T1000 (cell line): ENCODE measurements around the gene NR6A1.

Experiments
- DNase-seq: peaks from one replicate; lab custom pipeline; 2025; ENCODE audit warnings: mixed read lengths; lab: John Stamatoyannopoulos, UW

Gene NR6A1

DNA sequence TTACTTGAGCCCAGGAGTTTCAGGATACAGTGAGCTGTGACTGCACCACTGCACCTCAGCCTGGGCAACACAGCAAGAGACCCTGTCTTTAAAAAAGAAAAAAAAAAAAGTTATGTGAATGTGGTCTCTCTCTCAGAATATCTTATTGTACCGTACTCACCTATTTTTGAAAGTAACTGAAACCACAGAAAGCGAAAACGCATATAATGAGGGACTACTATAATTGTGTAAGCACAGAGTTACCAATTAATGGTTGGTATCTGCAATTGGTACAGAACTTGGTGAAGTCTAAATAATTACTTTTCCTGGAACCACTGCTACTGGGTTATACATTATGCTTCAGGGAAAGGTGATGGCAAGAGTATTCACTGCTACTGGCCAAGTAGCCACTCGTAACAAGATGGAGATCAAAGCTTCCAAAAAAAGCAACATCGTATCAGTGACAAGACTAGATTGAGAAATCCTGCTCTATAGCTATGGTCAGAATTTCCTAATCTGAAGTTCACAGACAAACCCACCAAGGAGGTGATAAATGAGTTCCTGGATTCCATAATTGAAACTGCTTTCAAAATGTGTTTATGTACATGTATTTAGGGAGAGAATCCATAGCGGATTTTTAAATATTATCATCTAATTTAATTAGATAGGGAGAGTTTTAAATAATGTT is 82.7 kb downstream of the NR6A1 start:
- DNase-seq, result no peak

DNA sequence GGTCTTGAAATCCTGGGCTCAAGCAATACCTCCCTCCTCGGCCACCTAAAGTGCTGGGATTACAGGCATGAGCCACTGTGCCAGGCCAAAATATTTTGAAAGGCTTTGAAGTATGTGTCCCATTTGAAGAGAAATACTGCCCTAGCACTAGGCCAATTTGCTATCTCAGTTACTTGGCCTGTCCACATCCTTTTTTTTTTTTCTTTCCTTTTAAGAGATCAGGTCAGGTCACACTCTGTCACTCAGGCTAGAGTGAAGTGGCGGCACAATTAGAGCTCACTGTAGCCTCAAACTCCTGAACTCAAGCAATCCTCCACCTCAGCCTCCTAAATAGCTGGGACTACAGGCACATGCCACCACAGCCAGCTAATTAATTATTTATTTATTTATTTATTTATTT is 84.2 kb downstream of the NR6A1 start:
- DNase-seq, result no peak

DNA sequence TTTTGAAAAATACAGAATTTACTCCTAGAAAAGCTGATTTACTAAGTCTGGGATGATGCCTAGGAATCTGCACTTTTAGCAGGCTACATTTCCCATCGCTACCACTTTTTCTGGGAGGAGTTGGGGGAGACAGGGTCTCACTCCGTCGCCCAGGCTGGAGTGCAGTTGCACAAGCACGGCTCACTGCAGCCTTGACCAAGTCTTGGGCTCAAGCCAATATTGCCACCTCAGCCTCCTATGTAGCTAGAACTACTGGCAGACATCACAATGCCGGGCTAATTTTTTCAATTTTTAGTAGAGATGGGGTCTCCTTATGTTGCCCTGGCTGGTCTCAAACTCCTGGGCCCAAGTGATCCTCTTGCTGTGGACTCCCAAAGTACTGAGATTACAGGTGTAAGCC is 85.9 kb downstream of the NR6A1 start:
- DNase-seq, result no peak

DNA sequence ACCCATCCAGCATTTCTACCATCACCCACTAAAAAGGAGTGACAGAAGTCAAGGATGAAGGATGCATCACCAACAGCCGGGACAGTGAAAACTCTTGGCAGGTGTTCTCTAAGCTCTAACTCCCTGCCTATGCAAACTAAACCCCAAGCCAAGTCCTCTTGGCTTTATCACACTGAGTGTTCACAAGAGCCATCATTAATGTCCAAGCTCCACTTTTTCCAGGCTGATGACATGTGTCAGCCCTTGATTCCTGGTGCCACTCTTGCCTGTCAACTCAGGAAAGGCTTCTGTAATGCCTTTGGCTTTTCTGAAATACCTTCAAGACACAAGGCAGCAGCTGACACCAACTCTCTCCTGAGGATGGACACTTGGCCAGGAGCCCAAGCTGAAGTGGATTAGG is 86.9 kb downstream of the NR6A1 start:
- DNase-seq, result no peak

DNA sequence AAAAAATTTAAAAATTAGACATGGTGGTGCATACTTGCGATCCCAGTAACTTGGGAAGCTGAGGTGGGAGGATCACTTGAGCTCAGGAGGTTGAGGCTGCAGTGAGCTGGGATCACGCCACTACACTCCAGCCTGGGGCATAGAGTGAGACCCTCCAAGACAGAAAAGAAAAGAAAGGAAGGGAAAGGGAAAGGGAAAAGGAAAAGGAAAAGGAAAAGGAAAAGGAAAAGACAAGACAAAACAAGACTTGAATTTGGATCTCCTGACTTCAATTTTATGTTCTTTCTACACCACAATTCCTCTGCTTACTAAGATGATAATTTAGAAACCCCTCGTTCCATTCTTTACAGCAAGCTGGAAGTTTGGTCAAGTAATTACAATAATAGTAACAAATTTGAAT is 88.1 kb downstream of the NR6A1 start:
- DNase-seq, result no peak

DNA sequence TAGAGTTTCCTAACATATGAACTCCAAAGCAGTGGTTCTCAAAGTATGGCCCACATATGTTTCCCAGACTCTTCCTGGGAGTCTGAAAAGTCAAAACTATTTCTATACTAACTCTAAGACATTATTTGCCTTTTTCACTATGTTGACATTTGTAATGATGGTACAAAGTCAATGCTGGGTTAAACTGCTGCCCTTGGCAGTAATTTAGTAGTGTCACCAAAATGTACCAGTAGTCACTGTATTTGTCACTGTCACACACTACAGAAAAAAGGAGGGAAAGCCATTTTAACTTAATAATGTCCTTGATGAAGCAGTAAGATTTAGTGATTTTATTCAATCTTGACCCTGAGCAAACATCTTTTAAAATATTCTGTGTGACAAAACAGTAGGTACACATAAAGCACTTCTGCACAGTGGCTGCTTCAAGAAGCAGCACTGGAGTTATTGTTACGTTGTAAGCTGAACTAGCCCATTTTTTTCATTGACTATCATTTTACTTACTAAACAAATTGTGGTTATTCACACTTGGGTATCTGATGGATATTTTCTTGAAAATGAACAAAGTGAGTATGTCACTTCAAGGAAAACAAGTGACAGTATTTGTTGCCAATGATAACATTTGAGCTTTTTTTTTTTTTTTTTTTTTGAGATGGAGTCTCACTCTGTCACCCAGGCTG is 90.3 kb downstream of the NR6A1 start:
- no peak for DNase-seq

DNA sequence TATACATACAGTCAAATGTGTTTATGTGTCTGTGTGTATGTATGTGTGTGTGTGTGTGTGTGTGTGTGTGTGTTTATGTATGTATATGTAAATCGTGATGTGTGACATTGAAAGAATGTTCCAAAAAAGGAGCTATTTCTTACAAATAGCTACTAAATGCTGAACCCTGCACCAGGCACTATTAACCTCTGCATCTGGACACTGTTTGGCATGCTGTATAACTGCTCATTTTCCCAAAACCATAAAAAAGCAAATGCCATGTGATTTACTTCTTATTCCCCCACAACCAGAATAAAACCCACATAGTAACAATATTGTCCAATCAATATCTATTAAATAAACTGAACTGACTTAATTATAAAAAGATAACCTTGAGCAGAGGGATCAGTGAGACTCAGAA is 91.1 kb downstream of the NR6A1 start:
- DNase-seq, result no peak

DNA sequence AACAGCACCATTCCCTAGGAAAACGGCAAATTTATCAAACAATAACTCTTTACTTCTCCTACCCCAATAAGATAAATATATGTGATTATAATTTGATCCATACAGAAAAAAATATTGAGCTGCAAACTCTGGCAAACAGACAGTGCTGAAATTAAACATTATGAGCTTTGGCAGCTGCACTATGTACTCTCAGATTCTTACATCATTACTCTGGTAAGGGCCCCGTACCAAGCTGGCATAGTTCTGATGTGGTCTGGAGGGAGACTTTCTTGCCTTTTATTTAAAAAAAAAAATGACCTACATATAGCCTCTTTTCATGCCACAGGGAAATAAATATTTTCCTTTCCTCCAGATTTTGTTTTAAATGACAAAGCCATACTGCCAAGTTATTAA is 95.0 kb downstream of the NR6A1 start:
- DNase-seq, result no peak

DNA sequence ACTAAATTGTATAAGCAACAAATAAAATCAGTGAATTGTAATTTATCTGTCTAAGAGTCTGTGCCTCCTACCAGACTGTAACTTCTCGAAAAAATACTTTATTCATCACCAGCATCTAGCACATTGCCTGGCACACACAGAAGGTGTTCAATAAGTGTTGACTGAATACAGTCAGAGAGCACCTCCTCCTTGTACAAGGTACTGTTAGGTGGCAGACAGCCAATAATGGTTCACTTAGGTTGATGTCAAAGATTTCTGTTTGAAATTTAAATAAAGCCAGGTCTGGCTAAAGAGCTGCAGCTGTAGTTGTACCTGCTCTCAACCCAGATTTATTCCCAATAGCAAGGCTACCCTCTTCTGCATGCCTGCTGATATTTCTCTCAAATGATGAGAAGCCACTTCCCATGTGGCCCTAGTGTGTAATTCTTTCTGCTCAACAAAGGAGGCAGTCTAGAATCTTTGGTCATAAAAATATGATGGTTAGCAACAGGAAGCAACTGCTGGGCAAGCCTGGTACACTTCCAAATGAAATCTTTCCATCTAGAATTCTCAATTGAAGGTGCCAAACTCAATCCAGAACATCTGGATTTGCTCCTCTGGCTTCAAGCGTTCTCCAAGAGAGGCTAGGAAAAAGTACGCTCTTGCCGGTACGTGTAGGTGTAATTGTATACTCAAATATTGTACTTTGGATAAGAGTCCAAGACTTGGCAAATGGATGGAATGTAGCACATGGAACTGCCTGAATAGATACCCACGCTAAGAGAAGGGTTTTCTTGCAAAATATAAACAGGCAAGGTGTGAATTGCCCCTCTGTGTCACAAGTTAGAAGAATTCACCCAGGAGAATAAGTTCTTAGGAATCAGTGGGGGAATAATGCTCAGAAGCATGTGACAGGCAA is 95.6 kb downstream of the NR6A1 start:
- DNase-seq, result no peak

DNA sequence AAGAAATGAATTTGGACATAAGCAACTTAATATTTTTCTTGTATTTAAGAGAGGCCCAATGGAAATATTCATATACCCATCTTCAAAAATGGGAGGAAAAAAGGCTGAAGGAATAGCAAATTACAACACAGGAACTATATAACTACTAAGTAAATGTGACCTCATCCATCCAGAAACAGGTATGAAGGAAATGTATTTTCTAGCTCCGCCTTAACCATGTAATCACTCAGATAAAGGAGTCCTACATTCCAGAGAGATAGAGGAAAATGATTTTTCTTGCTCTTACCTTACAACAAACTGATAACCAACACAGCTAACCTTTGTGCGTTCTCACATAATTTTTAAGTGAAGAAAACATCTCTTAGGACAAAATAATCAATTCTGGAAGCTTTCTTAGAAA is 96.5 kb downstream of the NR6A1 start:
- no peak for DNase-seq

DNA sequence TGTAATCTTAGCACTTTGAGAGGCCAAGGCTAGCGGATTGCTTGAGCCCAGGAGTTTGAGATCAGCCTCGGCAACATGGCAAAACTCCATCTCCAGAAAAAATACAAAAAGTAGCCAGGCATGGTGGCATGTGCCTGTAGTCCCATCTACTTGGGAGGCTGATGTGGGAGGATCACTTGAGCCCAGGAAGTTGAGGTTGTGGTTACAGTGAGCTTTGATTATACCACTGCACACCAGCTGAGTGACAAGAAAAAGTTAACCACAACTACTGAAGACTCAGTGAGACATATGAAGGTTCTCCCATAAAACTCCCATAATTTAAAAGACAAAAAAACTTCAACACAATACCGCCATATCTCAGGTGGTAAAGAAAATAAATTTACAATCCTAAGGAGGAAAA is 98.0 kb downstream of the NR6A1 start:
- DNase-seq, result no peak

DNA sequence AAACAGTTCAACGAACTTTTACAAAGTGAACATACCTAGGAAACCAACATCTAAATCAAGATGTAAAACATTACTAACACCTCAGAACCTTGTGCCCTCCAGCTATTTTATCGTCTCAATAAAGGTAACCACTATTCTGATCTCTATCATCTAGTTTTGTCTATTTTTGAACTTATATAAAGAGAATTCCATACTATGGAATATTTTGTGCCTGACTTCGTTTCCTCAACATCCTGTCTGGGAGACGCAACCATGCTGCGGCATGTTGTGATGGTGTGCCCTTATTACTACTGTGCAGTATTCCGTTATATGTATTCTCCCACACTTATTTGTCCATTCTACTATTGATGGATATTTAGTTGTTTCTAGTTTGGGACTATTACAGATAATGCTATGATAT is 99.2 kb downstream of the NR6A1 start:
- no peak for DNase-seq

DNA sequence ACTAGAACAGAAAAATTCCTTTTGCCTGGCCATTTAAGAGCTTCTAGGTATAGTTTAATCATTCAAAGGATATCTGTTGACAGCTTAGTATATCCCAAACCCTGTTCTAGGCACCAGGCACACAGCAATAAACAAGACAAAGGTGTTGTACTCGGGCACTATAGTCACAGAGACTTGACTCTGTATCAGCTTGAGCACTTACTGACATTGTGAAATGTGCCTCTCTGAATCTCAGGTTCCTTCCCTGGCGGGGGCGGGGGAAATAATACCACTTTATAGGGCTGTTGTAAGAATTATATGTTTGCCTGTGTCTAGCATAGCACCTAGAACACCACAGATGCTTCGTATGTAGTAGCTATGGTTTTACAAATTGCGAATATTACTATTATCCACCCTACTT is 104.5 kb downstream of the NR6A1 start:
- no peak for DNase-seq

DNA sequence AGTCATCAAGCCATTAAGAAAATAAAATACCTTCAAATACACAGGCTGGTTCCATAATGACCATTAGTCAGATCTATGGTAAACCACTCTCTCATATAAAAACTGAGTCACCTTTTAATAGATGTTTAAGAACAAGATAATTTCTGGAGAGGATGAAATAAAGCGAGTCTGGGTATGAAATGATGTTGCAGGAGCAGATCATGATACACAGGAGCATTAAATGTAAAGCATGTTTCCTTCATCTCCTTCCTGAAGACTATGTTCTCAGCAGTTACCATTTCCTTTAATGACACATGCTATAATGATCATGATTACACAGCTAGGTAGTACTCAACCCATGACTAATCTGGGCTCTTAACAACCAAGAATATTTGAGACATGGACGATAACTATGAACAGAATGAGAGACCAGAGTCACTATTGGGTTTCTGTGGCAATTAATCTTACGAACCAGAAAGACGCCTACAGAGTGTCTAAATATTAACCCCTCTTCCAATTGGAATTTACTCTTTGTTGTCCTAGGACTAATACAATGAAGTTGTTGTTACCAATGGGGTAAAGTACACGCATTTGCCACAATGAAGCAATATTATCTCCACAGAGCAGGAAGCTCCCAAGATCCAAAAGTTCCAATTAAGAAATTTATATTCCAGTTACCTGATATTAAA is 105.6 kb downstream of the NR6A1 start:
- no peak for DNase-seq

DNA sequence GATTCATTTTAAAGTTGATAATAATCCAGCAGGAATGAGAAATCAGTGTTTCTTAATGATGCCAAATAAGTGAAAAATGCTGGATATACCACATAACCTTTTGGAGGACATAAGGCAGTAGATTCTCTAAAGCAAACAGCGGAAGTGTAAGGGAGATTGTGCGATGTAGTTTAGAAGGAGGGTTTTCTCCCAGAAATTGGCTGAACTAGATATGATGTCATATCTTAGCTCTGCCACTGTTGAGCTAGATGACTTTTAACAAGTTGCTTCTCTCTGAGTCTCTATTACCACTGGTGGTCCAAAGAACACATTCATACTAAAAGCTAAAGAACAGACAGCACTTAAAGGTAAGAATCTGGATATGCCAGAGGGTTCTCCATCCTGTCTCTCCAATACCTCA is 107.0 kb downstream of the NR6A1 start:
- DNase-seq, result no peak

DNA sequence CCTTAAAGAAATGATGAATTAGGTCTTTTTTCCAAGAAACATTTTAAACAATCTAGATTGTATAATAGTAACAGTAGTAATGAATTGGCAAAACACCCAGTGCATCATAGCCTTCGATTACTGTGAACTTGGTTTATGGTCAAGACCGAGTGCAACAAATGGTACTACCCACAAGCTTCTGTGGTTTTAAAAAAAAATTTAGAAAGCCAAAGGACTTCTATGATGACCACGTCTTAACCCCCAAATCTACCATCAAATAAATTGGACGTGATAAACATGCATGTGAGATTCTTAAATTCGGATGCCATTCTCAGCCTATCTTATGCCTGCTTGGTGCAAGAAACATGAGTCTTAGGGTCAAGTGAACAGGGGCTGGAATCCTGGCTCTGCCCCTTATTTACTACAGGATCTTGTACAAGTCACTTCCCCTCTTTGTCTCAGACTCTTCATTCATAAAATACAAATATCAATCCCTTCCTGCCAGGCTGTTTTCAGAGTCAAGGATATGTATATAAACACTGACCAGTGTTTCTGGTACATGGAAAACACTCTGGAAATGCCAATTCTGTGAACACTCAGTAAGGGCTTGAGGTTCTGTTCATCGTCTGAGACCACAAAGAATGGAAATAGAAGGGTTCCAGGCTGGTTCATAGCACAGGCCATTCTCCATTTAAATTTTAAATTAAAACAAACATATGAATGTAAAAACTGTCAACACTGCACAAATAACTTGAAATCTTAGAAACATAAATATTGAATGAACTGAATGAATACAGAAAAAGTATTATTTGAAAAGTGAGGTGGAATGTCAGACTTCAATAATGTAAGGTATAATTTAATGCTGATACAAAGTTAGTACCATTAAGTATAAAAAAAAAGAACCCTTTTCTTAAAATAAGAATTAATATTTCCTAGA is 107.8 kb downstream of the NR6A1 start:
- DNase-seq, result no peak

DNA sequence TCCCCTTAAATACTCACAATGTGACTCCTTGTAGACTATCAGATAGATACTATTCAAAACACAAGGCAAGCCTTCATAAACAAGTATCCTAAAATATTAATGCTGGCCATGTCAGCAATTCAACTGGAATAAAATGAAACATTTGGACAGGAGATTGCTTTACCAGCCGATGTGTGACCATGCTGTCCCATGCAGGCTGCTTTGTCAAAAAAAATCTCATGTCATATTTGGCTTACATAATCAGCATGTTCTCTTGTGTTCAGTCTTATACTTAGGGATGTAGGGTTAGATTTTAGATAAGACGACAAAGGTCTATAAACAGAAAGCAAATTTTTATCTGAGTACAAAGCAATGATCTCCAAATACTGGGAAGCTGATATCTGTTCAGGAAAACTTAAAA is 108.5 kb downstream of the NR6A1 start:
- no peak for DNase-seq

DNA sequence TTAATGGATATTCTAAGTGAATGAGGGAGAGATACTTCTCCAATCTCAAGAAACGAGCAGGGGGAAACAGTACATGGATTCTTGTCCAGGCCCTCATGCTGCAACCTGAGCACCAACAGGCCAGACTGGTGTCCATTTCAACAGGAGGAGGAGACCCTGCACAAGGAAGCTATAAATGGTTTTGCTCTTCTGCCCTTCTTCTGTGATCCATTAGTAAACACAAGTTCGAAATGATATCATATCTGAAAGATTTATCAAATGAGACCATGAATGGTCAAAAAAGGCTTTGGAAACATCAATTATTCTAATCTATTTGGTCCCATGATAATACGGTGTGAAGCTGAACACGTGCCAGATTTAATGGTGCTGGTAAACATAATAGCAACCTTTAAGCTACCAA is 109.8 kb downstream of the NR6A1 start:
- no peak for DNase-seq

DNA sequence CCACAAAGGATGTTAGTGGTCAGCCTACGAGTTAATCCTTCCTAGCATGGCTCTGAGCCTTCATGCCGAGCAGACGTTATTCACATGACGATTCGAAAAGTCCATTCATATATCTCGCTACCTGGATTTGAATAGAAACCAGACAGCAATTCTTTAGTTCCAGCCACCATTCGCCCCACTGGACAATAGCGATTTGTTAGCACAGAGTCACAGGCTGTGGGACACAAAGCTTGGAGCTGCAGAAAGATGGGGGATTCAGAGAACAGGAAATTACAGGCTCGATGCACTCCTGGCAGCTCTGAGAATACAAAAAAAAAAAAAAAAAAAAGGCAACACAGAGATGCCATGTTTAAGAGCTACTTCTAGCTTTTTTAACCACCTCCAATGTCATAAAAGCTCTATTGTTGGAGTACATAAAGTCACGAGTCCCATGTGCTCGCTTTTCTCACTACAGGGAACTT is 110.7 kb downstream of the NR6A1 start:
- no peak for DNase-seq

DNA sequence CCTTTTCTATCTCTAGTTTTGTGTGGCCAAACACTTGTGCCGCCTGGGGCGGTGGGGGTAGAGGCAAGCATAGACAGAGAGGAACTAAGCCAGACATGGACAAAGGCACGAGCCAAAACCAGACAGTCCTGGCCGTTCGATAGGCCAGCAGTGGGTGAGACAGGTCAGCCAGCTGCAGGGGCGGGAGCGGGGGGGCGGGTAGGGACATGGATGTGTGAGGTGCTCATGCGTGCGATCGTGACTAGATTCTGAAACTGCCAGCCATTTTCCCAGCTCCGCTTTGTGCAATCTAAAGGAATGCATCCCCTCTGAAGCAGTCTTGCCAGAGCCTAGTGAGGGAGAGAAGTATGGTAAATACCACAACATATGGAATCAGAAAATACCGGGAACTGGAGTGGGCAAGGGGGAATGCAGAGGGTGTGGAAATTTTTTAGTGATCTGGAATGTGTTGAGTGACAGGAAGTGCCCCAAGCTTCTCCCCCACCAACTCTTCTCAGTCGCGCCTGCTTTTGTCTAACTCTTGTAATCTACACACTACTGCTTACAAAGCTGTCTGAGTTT is 111.9 kb downstream of the NR6A1 start:
- DNase-seq, result peak; percentile 27
